ENCODE results near the gene WFDC8.
"Not testable (repeated sequence)": the region's sequence is repeated elsewhere in the genome, so short reads cannot be mapped to it uniquely, and the experiment has no call there.

Gene WFDC8

GRCh38 chr20:45579184-45579583, at the start of gene WFDC8:
Gene WFDC8, minus strand, starts transcription at chr20:45579284. Its CDS starts 37 bp downstream, at chr20:45579247.
- no peak for DNase-seq

DNA sequence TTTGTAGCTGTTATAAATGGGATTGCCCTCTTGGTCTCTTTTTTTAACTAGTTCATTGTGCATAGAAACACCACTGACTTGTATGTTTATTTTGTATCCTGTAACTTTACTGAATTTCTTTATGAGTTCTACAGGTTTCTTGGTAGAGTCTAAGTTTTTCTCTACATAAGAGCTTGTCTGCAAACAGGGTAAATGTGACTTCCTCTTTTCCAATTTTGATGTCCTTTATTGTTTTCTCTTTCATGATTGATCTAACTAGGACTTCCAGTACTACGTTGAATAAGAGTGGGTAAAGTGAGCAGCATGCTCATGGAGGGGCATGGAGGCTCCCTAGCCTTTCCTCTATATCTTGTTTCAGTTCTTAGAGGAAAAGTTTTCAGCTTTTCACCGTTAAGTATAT, 47.5 kb upstream of the WFDC8 start:
- no peak for DNase-seq

GRCh38 chr20:45621593-45621992, 42.5 kb upstream of the WFDC8 start:
- DNase-seq = no peak

DNA sequence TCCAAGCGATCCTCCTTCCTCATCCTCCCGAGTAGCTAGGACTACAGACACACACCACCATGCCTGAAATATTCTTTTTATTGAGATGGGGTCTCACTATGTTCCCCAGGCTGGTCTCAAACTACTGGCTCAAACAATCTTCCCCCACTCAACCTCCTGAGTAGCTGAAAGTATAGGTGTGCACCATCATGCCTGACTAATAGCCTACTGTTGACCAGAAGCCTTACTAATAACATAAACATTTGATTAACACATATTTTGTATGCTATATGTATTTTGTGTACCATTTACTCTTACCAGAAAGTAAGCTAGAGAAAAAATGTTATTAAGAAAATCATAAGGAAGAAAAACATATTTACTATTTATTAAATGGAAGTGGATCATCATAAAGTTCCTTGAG, 38.5 kb upstream of the WFDC8 start:
- DNase-seq = no peak

- no peak for DNase-seq
Measured at GRCh38 chr20:45612314-45612713, 33.2 kb upstream of the WFDC8 start.

GRCh38 chr20:45611054-45611453, 32.0 kb upstream of the WFDC8 start:
- DNase-seq = no peak

DNA sequence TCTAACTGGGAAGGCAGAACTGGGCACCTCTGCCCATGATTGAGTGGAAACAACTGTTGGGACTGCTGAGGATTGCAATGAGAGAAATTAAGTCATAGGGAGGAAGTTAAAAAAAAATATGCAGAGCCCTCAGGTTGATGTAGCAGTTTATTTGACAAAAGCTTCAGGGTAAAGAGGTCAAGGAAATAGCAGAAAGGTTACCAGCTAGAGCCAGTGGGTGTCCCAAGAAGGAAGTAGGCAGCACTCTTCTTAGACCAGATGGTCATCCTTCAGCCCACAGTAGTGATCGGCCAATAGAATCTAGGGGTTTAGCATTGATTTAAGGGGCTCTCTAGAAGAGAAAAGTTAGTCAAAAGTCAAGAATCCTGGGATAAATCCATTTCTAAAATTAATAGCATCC, 28.7 kb upstream of the WFDC8 start:
- no peak for DNase-seq

GRCh38 chr20:45595235-45595634, 16.2 kb upstream of the WFDC8 start:
- DNase-seq = no peak

- no peak for DNase-seq
Measured at GRCh38 chr20:45593498-45593897, 14.4 kb upstream of the WFDC8 start.

GRCh38 chr20:45592574-45593189, 13.6 kb upstream of the WFDC8 start:
- DNase-seq = peak; percentile 12

GRCh38 chr20:45589725-45590124, 10.6 kb upstream of the WFDC8 start:
- DNase-seq = no peak

DNA sequence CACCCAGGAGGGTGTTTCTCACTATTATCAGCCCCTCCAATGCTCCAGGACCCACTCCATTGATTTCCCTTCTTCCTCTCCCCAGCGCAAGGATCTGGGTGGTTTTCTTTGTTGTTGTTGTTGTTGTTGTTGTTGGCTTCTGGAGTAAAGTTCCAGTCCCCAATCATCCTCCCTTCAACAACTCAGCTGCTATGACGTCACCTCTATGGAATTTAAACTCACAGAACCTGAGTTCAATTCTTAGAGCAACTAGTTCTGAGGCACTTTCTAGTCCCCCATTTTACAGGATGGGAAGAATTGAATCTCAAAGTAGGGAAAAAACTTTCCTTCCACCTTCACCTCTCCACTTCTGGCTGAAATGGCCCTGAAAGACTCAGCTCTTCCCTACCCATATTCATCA, 9.7 kb upstream of the WFDC8 start:
- no peak for DNase-seq

- not testable (repeated sequence) for DNase-seq
Measured at GRCh38 chr20:45585986-45586385, 6.9 kb upstream of the WFDC8 start.

DNA sequence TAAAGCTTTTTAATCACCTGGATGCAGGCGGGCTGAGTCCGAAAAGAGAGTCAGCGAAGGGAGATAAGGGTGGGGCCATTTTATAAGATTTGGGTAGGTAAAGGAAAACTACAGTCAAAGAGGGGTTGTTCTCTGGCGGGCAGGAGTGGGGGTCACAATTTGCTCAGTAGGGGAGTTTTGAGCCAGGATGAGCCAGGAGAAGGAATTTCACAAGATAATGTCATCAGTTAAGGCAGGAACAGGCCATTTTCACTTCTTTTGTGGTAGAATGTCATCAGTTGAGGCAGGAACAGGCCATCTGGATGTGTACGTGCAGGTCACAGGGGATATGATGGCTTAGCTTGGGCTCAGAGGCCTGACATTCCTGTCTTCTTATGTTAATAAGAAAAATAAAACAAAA, 5.2 kb upstream of the WFDC8 start:
- DNase-seq = not testable (repeated sequence)

DNA sequence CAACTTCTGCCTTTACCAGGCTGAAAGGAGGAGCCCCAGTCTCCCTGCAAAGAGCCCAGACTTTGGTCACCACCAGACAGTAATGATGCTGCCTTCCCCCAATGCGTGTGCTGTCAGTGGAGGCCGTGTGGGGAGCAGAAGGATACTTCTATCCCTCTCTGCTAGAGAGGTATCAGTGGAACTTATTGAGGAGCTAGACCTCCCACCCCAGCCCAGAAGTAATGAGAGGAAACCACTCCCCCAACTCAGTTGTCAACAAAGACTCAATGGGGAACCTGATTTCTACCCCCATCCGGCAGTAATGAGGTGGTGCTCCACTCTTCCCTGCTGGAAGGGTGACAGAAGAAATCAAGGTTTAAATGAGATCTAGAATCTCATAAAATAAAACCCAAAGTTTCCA, 4.4 kb upstream of the WFDC8 start:
- DNase-seq = no peak

GRCh38 chr20:45581702-45582101, 2.6 kb upstream of the WFDC8 start:
- DNase-seq = no peak

DNA sequence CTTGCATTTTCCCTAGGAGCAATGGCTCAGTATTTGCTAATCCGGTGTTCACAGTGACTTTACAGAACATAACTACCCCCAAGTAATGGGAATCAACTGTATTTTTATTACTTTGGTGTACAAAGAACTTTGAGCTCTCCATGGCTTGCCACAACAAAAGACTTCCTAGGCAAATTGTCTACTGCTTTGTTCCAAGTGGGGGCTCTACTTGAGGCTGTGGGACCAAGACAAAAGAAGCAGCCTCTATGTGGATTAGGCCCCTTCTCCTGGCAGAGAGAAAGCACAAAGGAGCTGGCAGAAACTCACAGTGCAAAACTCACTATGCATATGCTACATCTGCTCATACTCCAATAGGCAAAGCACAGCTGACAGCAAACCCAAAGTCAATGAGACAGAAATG, 853 bp downstream of the WFDC8 start:
- DNase-seq = no peak

- DNase-seq = no peak
Measured at GRCh38 chr20:45576995-45577394, 2.1 kb downstream of the WFDC8 start.

DNA sequence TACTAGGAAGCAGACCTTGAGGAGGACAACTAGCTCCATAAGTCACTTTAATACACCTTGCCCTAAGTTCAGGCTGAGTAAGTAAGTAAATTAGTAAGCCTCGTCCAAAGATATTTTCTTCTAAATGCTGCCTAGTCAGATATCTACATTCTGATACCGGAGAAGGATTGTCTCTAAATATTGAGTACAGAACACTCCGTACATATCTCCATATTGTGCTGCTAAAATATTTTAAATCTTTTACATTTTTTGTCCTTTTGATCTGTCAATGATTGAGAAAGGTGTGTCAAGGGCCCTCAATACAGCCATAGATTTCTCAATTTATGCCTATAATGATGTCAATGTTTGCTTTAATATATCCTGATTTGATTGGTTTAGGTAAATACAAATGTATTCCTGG, 3.2 kb downstream of the WFDC8 start:
- no peak for DNase-seq

DNA sequence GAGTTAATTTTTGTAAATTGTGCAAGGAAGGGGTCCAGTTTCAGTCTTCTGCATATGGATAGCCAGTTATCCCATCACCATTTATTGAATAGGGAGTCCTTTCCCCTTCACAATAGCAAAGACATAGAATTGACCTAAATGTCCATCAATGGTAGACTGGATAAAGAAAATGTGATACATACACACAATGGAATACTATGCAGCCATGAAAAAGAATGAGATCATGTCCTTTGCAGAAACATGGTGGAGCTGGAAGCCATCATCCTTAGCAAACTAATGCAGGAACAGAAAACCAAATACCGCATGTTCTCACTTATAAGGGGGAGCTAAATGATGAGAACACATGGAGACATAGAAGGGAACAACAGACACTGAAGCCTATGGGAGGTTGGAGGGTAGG, 9.4 kb downstream of the WFDC8 start:
- DNase-seq = not testable (repeated sequence)

DNA sequence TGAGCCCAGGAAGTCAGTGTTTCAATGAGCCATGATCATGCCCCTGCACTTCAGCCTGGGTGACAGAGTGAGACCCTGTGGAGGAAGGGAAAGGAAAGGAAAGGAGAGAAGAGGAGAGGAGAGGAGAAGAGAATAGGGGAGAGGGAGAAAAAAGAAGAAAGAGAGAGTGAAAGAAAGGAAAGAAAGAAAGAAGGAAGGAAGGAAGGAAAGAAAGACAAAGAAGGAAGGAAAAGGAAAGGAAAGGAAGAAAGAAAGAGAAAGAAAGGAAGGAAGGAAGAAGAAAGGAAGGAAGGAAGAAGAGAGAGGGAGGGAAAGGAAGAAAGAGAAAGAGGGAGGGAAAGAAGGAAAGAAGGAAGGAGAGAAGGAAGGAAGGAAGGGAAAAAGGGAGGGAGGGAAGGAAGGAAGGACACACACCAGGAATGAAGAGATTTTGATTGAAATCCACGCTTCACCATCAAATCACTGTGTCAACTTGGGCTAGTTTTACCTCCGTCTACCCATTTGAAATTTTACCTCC, 14.3 kb downstream of the WFDC8 start:
- no peak for DNase-seq

DNA sequence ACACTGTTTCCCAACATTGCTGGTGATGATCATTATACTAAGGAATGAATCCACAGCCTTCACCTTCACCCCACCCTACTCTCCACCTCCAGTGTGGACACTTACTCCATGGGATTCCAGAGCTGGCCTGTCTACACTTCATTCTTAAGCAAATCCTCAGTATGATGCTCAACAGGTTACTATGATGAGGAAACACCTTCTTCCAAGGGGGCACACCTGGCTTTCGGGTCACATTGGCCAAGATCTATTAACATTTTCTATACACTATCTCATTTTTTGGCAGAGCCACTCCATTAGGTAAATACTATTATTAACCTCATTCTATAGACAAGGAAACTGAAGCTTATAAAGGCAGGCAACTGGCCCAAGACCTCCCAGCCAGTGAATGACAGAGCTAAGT, 23.9 kb downstream of the WFDC8 start:
- DNase-seq = no peak

DNA sequence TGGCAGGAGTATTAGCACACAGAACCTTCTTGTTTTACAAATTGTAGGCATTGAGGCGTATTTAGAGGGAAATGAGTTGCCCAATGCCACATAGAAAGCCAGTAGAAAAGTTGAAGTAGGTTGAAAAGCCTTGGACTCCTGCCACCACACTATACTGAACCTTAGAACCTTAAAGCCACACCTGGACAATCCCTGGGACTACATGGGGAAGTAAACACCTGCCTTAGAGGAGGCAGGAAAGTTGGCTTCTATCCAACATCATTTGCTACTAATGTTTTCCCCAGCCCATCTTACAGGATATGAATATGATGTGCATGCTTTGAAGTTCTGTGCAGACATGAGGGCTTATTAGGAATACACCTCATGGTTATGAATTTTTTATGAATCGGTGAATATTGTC, 26.6 kb downstream of the WFDC8 start:
- peak; percentile 78 for DNase-seq

DNA sequence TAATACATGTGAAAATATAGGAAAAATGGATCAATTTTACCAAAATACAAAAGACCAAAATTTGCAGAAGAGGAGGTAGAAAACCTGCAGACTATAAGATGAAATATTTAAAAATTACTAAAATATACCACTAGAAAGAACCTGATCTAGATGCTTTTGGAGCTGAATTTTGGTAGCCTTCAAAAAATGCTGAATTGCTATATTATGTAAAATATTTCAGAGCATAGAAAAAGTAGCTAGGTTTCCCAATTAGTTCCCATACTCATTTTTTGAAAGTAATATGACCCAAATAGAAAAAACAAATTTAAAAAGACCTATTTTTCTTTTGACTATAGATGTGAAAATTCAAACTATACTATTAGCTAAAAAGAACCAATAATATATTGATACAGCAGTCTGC, 28.3 kb downstream of the WFDC8 start:
- no peak for DNase-seq

DNA sequence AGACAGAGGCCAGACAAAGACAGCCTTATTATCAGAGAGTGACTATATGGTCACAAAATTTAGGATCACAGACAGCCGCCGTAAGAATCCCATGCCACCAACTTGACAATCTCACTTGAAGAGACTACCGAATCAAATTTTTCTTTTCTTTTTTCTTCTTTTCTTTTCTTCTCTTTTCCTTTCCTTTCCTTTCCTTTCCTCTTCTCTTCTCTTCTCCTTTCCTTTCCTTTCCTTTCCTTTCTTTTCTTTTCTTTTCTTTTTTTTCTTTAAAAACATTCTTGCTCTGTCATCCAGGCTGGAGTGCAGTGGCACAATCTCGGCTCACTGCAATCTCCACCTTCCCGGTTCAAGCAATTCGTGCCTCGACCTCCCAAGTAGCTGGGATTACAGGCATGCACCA, 30.7 kb downstream of the WFDC8 start:
- DNase-seq = no peak
